HG03442 (cell line): ENCODE results near the gene SSC4D.

Experiments
- ATAC-seq: cut with Tn5 transposase; IDR thresholded peaks from one replicate; pipeline ENCODE4 v1.9.1; 2021; ENCODE audit warnings: mild to moderate bottlenecking, moderate library complexity; ENCODE audit not compliant: unreplicated experiment

The SSC4D gene

DNA sequence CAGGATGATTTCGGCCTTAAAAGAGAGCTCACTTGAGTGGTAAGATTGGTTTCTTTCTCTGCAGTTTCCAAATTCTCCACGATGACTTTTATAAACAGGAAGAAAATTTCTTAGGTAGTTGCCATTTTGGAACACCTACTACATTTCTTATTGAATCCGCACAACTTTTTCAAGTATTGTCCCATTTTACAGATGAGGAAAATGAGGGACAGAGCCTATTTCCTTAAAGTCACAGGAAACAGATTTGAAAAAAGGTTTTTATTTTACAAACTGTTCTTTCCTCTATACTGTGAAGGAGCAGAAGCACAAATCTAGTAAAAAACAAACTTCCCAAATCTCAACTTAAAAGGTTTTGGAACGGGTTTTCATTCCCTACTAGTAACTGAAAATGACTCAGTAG, 53.4 kb downstream of the SSC4D start:
- ATAC-seq, result no peak

DNA sequence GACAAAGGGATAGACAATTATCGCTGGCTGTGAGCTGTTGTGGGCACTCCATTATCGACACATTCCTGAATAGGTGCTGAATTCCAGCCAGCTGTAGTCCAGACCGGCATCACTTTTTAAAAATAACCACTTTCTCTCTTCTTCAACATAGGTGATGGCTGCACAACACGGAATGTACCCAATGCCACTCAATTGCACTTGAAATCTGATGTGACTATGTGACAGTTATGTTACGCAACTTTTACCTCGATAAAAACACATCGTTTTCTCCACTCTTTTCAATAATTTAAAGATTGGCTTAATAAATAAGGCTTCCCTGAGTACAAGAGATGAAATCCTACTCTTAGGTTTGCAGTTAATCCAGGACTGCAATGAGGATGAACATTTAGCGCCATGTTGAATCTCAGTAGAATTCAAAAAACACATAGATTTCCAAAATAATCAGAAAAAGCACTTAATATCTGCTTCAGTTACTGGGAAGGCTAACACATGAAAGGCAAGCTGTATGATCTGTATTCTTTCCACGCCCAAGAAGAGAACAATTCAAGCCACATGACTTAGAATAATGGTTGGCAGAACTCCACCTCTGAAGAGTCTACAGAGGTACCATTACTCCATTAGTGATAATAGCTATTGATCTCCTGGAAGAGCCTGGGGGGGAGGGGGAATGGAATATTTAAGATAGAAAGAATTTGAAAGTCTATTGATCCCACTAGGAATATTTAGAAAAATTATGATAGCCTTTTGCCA, 54.3 kb downstream of the SSC4D start:
- ATAC-seq, result no peak

DNA sequence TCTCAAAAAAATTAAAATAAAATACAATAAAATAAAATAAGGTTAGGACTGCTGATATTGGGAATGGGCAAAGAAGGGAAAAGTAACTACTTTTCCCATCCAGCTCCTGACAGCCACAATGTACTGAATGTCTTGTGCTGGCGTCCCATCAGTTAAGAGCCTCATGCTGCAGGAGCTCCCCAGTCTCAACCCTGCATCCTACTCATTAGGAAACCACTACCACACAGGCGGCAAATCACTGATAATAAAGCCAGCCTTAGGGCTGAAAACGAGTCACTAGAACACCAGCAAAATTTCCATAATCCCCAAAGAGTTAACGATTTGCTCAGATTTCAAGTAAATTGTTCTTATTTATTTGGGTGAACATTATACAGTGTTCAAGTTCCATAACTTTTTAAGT, 55.0 kb downstream of the SSC4D start:
- no peak for ATAC-seq

DNA sequence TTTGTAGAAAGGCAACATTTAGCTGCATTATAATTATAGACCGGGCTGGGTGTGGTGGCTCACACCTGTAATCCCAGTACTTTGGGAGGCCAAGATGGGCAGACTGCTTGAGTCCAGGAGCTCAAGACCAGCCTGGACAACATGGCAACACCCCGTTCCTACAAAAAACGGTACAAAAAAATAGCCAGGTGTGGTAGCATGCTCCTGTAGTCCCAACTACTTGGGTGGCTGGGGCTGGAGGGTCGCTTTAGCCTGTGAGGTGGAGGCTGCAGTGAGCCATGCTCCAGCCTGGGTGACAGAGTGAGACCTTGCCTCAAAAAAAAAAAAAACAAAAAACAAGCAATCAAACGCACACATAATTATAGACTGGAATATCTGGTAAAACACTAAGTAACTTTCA, 55.8 kb downstream of the SSC4D start:
- ATAC-seq, result no peak

DNA sequence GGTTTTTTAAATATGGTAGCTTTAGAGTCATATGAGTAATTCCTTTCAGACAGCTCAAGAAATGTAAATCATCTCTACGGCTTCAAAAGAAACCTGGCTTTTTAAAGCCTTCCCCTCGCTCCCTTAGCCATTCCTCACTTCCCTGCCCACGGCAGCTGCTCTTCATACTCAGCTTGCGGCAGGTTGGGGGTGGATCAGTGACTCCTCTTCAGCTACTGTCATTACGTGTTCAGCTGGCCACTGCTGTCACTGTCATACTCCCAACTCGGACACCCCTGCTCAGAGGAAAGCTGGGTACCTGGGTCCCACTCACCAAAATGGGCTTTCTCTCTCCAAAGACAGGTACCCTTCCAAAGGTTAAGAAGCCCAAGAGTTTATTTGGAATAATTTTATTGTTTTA, 57.3 kb downstream of the SSC4D start:
- ATAC-seq, result peak; percentile 57

DNA sequence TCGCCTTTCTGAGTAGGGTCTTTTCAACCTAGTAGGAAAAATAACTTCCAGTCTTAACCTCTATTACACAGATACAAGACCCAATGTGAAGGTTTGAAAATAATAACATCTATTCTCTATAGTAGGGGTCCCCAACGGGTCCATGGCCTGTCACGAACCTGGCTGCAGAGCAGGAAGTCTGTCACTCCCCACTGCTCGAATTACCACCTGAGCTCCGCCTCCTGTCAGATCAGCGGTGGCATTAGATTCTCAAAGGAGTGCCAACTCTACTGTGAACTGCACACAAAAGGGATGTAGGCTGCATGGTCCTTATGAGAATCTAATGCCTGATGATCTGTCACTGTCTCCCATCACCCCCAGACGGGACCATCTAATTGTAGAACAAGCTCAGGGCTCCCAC, 58.1 kb downstream of the SSC4D start:
- no peak for ATAC-seq

DNA sequence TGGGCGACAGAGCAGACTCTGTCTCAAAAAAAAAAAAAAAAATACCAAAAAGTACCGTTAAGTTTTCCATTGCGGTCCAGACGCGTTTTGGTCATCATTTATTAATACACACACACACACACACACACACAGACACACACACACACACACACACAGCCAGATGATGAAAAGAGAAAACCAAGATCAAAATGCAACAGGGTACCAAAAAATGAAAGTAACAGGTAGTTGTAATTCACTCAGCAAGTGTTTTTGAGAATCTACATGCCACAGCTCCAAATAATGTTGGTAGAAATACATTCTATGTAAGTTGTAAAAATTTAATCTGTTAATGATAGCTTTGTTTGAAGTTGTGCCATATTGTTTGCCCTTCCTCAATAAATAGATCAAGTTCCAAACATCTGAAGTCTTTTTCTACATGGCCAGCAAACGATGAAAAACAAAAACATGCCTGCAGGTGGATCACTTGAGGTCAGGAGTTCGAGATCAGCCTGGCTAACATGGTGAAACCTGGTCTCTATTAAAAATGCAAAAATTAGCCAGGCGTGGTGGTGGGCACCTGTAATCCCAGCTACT, 60.1 kb downstream of the SSC4D start:
- no peak for ATAC-seq

DNA sequence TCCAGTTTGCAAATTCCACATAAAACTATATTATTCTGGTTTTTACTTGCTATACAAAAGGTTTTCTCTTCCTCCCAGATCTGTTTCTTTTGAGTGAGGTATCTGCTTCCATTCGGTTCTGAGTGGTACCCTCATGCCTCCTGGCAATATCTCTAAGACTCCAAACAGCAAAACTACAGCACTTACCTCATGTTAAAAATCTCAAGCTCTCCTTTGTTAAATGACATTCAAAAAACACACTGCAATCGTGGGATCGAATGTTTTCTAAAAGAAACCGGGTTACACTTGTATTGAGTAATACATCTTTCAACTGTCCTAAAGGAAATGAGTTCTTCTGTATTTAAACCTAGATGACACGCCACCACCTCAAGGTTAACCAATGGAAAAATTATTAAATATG, 61.8 kb downstream of the SSC4D start:
- ATAC-seq, result no peak

DNA sequence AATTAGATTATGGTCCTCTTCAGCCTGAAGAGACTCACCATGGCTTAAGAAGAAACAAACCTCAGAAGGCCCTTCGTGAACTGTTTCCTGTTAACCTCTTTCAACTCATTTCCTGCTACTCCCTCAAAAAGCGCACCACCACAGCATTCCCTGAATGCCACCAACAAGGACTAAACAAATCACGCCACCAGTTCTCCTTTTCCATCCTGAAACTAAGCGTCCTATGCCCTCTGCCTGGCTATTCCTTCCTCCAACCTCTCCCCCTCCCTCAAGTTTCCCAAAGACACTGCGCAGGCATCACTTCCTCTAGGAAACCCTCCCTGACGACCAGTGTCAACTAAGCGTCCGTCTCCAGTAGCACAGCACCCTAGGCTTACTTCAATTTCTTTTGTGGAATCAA, 62.7 kb downstream of the SSC4D start:
- ATAC-seq, result no peak

DNA sequence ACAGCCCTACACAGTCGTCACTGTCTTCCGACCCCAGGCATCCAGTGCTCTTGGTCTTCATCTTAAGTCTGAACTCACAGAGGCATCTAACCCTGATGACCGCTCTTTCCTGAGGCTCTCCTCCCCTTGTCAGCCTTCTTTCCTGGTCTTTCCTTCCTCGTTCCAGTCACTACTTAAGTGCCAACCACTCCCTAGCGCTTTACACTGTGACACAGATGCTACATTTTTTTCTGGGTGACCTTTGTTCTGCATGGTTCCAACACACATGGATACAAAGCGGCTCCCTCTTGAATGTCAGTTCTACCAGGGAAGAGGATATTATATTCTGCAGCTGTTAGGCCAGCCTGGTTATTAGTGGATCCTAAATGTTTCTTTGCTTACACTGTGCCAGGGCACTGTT, 63.4 kb downstream of the SSC4D start:
- no peak for ATAC-seq

DNA sequence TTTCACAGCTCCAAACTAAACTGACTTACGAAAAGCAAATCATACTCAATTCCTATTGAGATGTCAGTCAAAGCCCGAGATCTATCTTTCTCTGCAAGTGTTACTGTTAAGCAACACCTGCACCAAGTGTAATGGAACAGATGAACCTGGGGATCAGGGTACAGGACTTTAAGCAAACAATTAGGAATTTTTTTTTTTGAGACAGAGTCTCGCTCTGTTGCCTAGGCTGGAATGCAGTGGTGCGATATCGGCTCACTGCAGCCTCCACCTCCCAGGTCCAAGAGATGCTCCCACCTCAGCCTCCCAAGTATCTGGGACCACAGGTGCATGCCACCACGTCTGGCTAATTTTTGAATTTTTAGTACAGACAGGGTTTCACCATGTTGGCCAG, 65.6 kb downstream of the SSC4D start:
- ATAC-seq, result no peak

DNA sequence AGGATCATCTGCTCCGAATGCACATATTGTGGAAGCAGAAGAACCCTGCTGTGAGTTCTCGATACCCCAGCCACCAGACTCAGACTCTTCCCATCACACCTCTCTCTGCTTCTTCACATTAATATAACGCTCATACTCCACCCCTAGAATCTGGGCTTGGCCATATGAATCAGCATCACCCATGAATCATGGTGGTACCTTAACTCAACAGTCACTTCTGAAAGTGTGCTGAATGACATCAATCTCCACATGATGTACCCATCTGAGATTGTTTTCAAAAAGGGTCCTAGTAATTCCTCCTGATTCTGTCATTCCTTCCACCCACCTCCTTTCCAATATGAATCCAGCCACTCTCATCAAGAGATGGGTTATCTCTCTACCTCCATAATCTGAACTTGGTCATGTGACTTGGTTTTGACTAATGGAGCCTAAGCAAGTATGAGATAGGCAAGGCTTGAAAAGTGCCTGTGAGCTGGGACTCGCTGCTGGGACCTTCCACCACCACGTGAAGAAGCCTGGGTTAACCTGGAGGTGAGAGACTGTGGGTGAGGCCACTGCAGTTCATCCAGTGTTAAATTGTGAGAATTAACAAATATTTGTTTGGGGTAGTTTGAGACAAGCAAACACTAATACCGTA, 66.1 kb downstream of the SSC4D start:
- no peak for ATAC-seq

DNA sequence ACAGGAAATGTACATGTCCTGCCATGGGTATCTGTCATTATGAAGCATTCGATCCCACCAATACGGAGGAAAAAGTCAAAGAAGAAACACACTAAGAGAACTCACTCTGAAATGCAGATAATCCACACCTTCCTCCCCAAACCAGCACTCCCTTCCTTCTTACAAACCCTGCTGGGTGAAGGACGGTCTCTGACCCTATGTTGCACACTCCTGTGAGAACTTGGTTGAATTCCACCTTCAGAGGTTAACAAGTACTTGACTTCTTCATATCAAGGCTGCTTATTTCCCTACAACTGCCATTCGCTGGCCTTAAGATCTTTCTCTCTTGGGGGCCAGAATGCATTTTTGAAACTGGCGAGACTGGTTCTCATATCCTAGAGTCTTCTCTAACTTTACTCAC, 67.3 kb downstream of the SSC4D start:
- ATAC-seq, result no peak

DNA sequence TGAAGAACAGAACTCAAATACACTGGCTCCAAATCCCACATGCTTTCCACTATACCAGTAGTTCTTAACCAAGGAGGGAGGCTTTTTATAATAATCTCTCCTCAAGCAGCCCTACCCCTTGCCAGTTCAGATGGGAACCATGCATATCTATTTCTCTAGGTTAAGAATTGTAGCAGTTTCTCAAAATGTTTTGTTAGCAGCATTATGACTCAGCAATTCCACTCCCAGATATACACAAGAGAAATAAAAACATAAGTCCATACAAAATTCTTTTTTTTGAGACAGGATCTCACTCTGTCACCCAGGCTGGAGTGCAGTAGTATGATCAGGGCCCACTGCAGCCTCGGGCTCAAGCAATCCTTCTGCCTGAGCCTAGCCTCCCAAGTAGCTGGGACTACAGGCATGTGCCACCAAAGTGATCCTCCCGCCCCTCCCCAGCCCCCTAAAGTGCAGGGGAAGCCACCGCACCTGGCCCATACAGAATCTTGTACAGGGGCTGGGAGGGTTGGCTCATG, 68.8 kb downstream of the SSC4D start:
- ATAC-seq, result no peak
